H1 (cell line): ENCODE results near the gene AKR7A2. TPM values are rescaled to one million over a fixed set of nuclear protein-coding genes. Genes with fewer than 3 reads are reported as not detected.
A peak's percentile ranks its signal among the peaks of the same experiment; 100 is the strongest.

Experiments
- CTCF ChIA-PET: fragments of 300-600 bp; sonication (Branson Sonifier 250); formaldehyde crosslinking; loops from one replicate; lab custom pipeline; 2021; ENCODE audit not compliant: partially characterized antibody; lab: Charles Lee
- POLR2A ChIA-PET: fragments of 300-600 bp; sonication (Branson Sonifier 250); formaldehyde crosslinking; loops from one replicate; lab custom pipeline; 2021; ENCODE audit warnings: inconsistent platforms; ENCODE audit not compliant: partially characterized antibody; lab: Charles Lee
- DNase-seq, 2 experiments: peaks; one replicate each; pipeline versions ENCODE4 v3.0.0 to v3.0.0-alpha.2; 2010 to 2022; ENCODE audit warnings: low spot score in 2 of 2, low read depth in 1 of 2, mixed read lengths in 1 of 2
- FAIRE-seq: peaks from 2 replicates; lab custom pipeline; 2011; peaks lifted over from hg19 to GRCh38; lab: Jason Lieb, UNC
- H2AFZ ChIP-seq: 2 replicates; pipeline ENCODE4 v1.8.1; 2012; ENCODE audit warnings: low read length, inconsistent platforms
- H2AK5ac ChIP-seq: 2 replicates; pipeline ENCODE4 v1.6.1; 2013; ENCODE audit warnings: low read depth, low read length
- H2BK120ac ChIP-seq: replicated peaks from 2 replicates; pipeline ENCODE3; 2013; ENCODE audit warnings: low read depth, low read length, inconsistent platforms
- H2BK12ac ChIP-seq: 2 replicates; pipeline ENCODE4 v1.6.1; 2013; ENCODE audit warnings: low read depth, low read length
- H2BK15ac ChIP-seq: 2 replicates; pipeline ENCODE4 v1.6.1; 2013; ENCODE audit warnings: low read length
- H2BK20ac ChIP-seq: 2 replicates; pipeline ENCODE4 v1.6.1; 2013; ENCODE audit warnings: low read length
- H2BK5ac ChIP-seq: 2 replicates; pipeline ENCODE4 v1.6.1; 2013; ENCODE audit warnings: low read depth, low read length
- H3K14ac ChIP-seq: 2 replicates; pipeline ENCODE4 v1.6.1; 2013; ENCODE audit warnings: inconsistent platforms; ENCODE audit not compliant: insufficient read length
- H3K18ac ChIP-seq: 2 replicates; pipeline ENCODE4 v1.6.1; 2013; ENCODE audit warnings: low read length; ENCODE audit errors: extremely low read depth
- H3K23ac ChIP-seq: 2 replicates; pipeline ENCODE4 v1.6.1; 2013; ENCODE audit warnings: inconsistent platforms; ENCODE audit not compliant: insufficient read length
- H3K23me2 ChIP-seq: 2 replicates; pipeline ENCODE4 v1.6.1; 2013; ENCODE audit warnings: low read depth, low read length
- H3K27ac ChIP-seq: 2 replicates; pipeline ENCODE4 v1.6.1; 2011; ENCODE audit warnings: low read depth, low read length, inconsistent platforms
- H3K27me3 ChIP-seq, 4 experiments: replicated peaks in 1 of 4; 1 replicate in 1 of 4; 2 replicates in 3 of 4; pipeline versions ENCODE4 v1.6.1 to v1.8.1; 2011 to 2013; ENCODE audit warnings: low read length in 3 of 4, mild to moderate bottlenecking in 3 of 4, inconsistent platforms in 2 of 4, mixed read lengths in 2 of 4, moderate library complexity in 1 of 4; ENCODE audit not compliant: control insufficient read depth in 3 of 4, insufficient read depth in 3 of 4; ENCODE audit errors: extremely low read depth in 1 of 4
- H3K36me3 ChIP-seq, 4 experiments: 2 replicates each; pipeline versions ENCODE4 v1.6.1 to v1.8.1; 2011 to 2013; ENCODE audit warnings: mild to moderate bottlenecking in 4 of 4, low read length in 3 of 4, moderate library complexity in 2 of 4, control low read depth in 1 of 4, inconsistent platforms in 1 of 4; ENCODE audit not compliant: insufficient read depth in 4 of 4, control insufficient read depth in 2 of 4
- H3K4ac ChIP-seq: replicated peaks from 2 replicates; pipeline ENCODE3; 2013; ENCODE audit warnings: low read length, low read depth, mixed read lengths, inconsistent platforms; ENCODE audit not compliant: insufficient read length
- H3K4me1 ChIP-seq, 4 experiments: replicated peaks in 1 of 4; 1 replicate in 1 of 4; 2 replicates in 3 of 4; pipeline versions ENCODE4 v1.6.1 to v1.8.1; 2011 to 2013; ENCODE audit warnings: low read length in 3 of 4, inconsistent platforms in 2 of 4, mixed read lengths in 1 of 4; ENCODE audit not compliant: insufficient read depth in 4 of 4, control insufficient read depth in 3 of 4
- H3K4me2 ChIP-seq, 2 experiments: 2 replicates each; pipeline versions ENCODE4 v1.6.1 to v1.8.1; 2011 to 2013; ENCODE audit warnings: low read depth in 2 of 2, low read length in 2 of 2, control low read depth in 1 of 2, inconsistent platforms in 1 of 2, mild to moderate bottlenecking in 1 of 2; ENCODE audit not compliant: insufficient read depth in 1 of 2
- H3K4me3 ChIP-seq, 4 experiments: fragments of 200-600, 300-600 bp in 1 of 4; sonication (generic), shearing (Covaris generic), sonication (Bioruptor Twin) in 1 of 4; 2 replicates each; pipeline versions ENCODE4 v1.5.1 to v1.8.1; 2011 to 2016; ENCODE audit warnings: low read length in 4 of 4, low read depth in 3 of 4, control low read depth in 2 of 4, inconsistent platforms in 2 of 4, mild to moderate bottlenecking in 2 of 4, mixed read lengths in 1 of 4, moderate library complexity in 1 of 4; ENCODE audit not compliant: insufficient read depth in 2 of 4; ENCODE audit errors: extremely low read depth in 1 of 4
- H3K56ac ChIP-seq: replicated peaks from 2 replicates; pipeline ENCODE3; 2013; ENCODE audit warnings: low read depth, mild to moderate bottlenecking, mixed read lengths, low read length, inconsistent platforms; ENCODE audit not compliant: insufficient read length
- H3K79me1 ChIP-seq: 2 replicates; pipeline ENCODE4 v1.6.1; 2013; ENCODE audit warnings: low read depth, low read length, control low read depth
- H3K79me2 ChIP-seq, 2 experiments: 2 replicates each; pipeline versions ENCODE4 v1.6.1 to v1.8.1; 2012 to 2013; ENCODE audit warnings: low read length in 2 of 2, mild to moderate bottlenecking in 2 of 2, inconsistent platforms in 1 of 2; ENCODE audit not compliant: insufficient read depth in 2 of 2, control insufficient read depth in 1 of 2
- H3K9ac ChIP-seq, 4 experiments: replicated peaks in 1 of 4; 1 replicate in 1 of 4; 2 replicates in 3 of 4; pipeline versions ENCODE4 v1.6.1 to v1.8.1; 2011 to 2013; ENCODE audit warnings: low read depth in 3 of 4, low read length in 3 of 4, control low read depth in 2 of 4, mild to moderate bottlenecking in 2 of 4, moderate library complexity in 2 of 4, inconsistent platforms in 1 of 4; ENCODE audit errors: extremely low read depth in 1 of 4
- H3K9me3 ChIP-seq, 2 experiments: 2 replicates each; pipeline versions ENCODE4 v1.6.1 to v1.8.1; 2012 to 2013; ENCODE audit warnings: mild to moderate bottlenecking in 2 of 2, moderate library complexity in 2 of 2, control low read depth in 1 of 2, inconsistent platforms in 1 of 2, low read depth in 1 of 2, low read length in 1 of 2, mixed read lengths in 1 of 2; ENCODE audit not compliant: insufficient read depth in 2 of 2
- H4K20me1 ChIP-seq, 2 experiments: replicated peaks in 1 of 2; 2 replicates each; pipeline versions ENCODE3 to v1.8.1; 2011 to 2013; ENCODE audit warnings: inconsistent platforms in 2 of 2, low read length in 2 of 2, mild to moderate bottlenecking in 1 of 2; ENCODE audit not compliant: insufficient read depth in 2 of 2, control insufficient read depth in 1 of 2
- H4K5ac ChIP-seq: 2 replicates; pipeline ENCODE4 v1.6.1; 2013; ENCODE audit warnings: low read length, low read depth, mixed read lengths, inconsistent platforms; ENCODE audit not compliant: insufficient read length
- H4K8ac ChIP-seq: 2 replicates; pipeline ENCODE4 v1.8.0; 2013; ENCODE audit warnings: mild to moderate bottlenecking, moderate library complexity, low read length, inconsistent platforms; ENCODE audit not compliant: insufficient read depth; ENCODE audit errors: extremely low read depth
- H4K91ac ChIP-seq: replicated peaks from 2 replicates; pipeline ENCODE3; 2013; ENCODE audit warnings: low read length, mixed read lengths, inconsistent platforms; ENCODE audit not compliant: insufficient read length
- ASH2L ChIP-seq: fragments of 200-600, 300-600 bp; sonication (generic); IDR thresholded peaks from one replicate; pipeline ENCODE4 v1.7.1; 2017; ENCODE audit warnings: low read length
- BACH1 ChIP-seq: IDR thresholded peaks from 2 replicates; pipeline ENCODE4 v1.6.1; 2012; ENCODE audit warnings: low read length, improper control_type of control experiment
- CHD2 ChIP-seq: IDR thresholded peaks from 2 replicates; pipeline ENCODE4 v1.6.1; 2012; ENCODE audit warnings: low read length, improper control_type of control experiment
- KDM4A ChIP-seq: IDR thresholded peaks from one replicate; pipeline ENCODE4 v1.7.1; 2012; ENCODE audit warnings: low read depth, mild to moderate bottlenecking, moderate library complexity, low read length, inconsistent platforms; ENCODE audit not compliant: severe bottlenecking
- KDM5A ChIP-seq: fragments of 200-600 bp; IDR thresholded peaks from 2 replicates; pipeline ENCODE4 v1.7.1; 2012; ENCODE audit warnings: mild to moderate bottlenecking, low read length, inconsistent platforms, mixed read lengths
- POU5F1 ChIP-seq: IDR thresholded peaks from 2 replicates; pipeline ENCODE4 v1.6.1; 2011; ENCODE audit warnings: low read depth, mild to moderate bottlenecking, low read length, moderate library complexity
- RBBP5 ChIP-seq: IDR thresholded peaks from 2 replicates; pipeline ENCODE4 v1.7.1; 2012; ENCODE audit warnings: low read depth, mild to moderate bottlenecking, inconsistent platforms, low read length, moderate library complexity, borderline replicate concordance
- SAP30 ChIP-seq: fragments of 300-600 bp; sonication (generic); IDR thresholded peaks from 2 replicates; pipeline ENCODE4 v1.7.1; 2012; ENCODE audit warnings: low read length, moderate library complexity, mild to moderate bottlenecking, inconsistent platforms; ENCODE audit not compliant: insufficient read depth, insufficient replicate concordance
- TBP ChIP-seq: IDR thresholded peaks from 2 replicates; pipeline ENCODE4 v1.6.1; 2011; ENCODE audit warnings: low read depth, low read length, improper control_type of control experiment
- TEAD4 ChIP-seq: IDR thresholded peaks from 2 replicates; pipeline ENCODE4 v1.6.1; 2012; ENCODE audit warnings: low read depth, low read length, inconsistent platforms, mixed read lengths
- WGBS, 2 experiments: shearing (Covaris generic) in 1 of 2; methylation state at CpG; one replicate each; pipeline versions ENCODE4 v1.1.6 to v1.1.7; 2013 to 2015; ENCODE audit warnings: low lambda C conversion rate in 2 of 2, mixed read lengths in 2 of 2, inconsistent platforms in 1 of 2, low coverage in 1 of 2, missing lambda C conversion rate in 1 of 2; ENCODE audit not compliant: insufficient replicate concordance in 2 of 2, insufficient coverage in 1 of 2, insufficient read length in 1 of 2; ENCODE audit errors: extremely low coverage in 1 of 2, missing lambda C conversion rate in 1 of 2; 5-methylcytosine and 5-hydroxymethylcytosine counted together
- polyA plus RNA-seq, 7 experiments: library from polyadenylated mRNA; depleted of rRNA in 3 of 7; stranded (reverse) in 5 of 7; unstranded in 2 of 7; fragments of >200 nt in 5 of 7; fragments of 200-250 nt in 2 of 7; gene quantifications; 1 replicate in 5 of 7; 2 replicates in 1 of 7; 4 replicates in 1 of 7; pipeline versions ENCODE4 v1.2.1 to v1.2.3, GENCODE V29; 2011 to 2013; ENCODE audit warnings: missing spikeins in 2 of 7, mixed read lengths in 2 of 7
- total RNA-seq: library from RNA; stranded (reverse); fragmentation: NEBNext Ultra II Directional; extraction: Animal tissue kit (Norgen Biotek cat#: 25700); gene quantifications from 2 replicates; pipeline ENCODE4 v1.2.1, GENCODE V29; 2021
- TF ChIP-seq, protein P1 (sequence below): IDR thresholded peaks from 2 replicates; pipeline ENCODE4 v1.6.1; 2012; ENCODE audit warnings: low read length, inconsistent platforms
- TF ChIP-seq, protein P2 (sequence below): IDR thresholded peaks from 2 replicates; pipeline ENCODE4 v1.6.1; 2011; ENCODE audit warnings: low read depth, mild to moderate bottlenecking, low read length; ENCODE audit not compliant: insufficient read depth

AKR7A2 gene
- total and polyA plus RNA-seq, 2 of the 8 experiments (the other 6 are each of a cell fraction or from before 2014, with no cell fraction given), result 32.0 to 48.3 TPM

DNA sequence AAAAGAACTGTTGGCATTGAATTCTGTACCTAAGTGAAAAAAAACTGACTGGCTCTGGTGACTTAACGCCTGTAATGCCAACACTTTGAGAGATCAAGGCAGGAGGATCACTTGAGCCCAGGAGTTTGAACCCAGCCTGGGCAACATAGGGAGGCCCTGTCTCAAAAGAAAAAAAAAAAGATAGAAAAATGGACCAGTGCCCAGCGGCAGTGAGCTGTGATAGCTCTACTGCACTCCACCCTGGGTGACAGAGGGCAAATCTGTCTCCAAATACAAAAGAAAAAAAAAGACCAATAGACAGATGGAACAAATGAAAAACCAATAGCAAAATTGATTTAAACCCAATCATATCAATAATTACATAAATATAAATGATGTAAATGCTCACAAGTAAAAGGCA, 22.7 kb downstream of the AKR7A2 start:
- Histone ChIP-seq H3K4me1 (no peaks in the 10 kb centered on the region), H4K91ac (no peak overlapping the region), H3K79me1 (no peaks in the 10 kb centered on the region), H3K79me2 (no peaks in the 10 kb centered on the region), H3K56ac (no peak overlapping the region), H3K9me3 (peaks cover under 1 to 5% of the 10 kb centered on the region in 2 experiments; a peak in 3 of 4 replicates), H3K14ac (no peak overlapping the region), H2AK5ac (no peak overlapping the region), H2AFZ (0 out of 2 replicates have a peak overlapping the region, but pooled peaks have one; percentile 85), H3K18ac (no peak overlapping the region), H2BK120ac (no peak overlapping the region), H3K23ac (no peak overlapping the region), H3K27me3 (peaks cover 8 to 26% (median 20%) of the 10 kb centered on the region in 4 experiments), H3K36me3 (no peaks in the 10 kb centered on the region), H2BK15ac (no peak overlapping the region), H4K5ac (no peak overlapping the region), H2BK5ac (no peak overlapping the region), H3K23me2 (peaks cover 4% of the 10 kb centered on the region), H4K8ac (no peak overlapping the region), H3K9ac (no peak overlapping the region), H4K20me1 (peaks cover 0 to 3% of the 10 kb centered on the region in 2 experiments), H2BK20ac (no peak overlapping the region), H2BK12ac (no peak overlapping the region), H3K4ac (no peak overlapping the region), H3K4me2 (peak overlapping the region; percentile 64 to 97), H3K4me3 (peak overlapping the region; percentile 31 to 64 (median 51); a peak in 6 of 8 replicates), H3K27ac (no peak overlapping the region)
- 66% methylated on average over 2 of the region's 2 CpGs; no CpG with 5 or more reads in 1 of the 2 experiments for WGBS, 2 experiments
- FAIRE-seq (no peak), DNase-seq (no peak)
- CTCF ChIA-PET, result no interaction called here
- POLR2A ChIA-PET, result interaction anchor here (1.0 to 1.8 kb wide), 5 partner anchors 21 to 77 kb away, joined by 3 to 7 read pairs (median 4); partner anchors contain the start of genes EMC1 and MRTO4
- TF ChIP-seq KDM4A (no peak), TBP (no peak), SAP30 (no peak), TEAD4 (no peak), BACH1 (no peak), RBBP5 (no peak), CHD2 (no peak), POU5F1 (no peak), KDM5A (no peak), ASH2L (no peak)
- TF ChIP-seq, protein P1, sequence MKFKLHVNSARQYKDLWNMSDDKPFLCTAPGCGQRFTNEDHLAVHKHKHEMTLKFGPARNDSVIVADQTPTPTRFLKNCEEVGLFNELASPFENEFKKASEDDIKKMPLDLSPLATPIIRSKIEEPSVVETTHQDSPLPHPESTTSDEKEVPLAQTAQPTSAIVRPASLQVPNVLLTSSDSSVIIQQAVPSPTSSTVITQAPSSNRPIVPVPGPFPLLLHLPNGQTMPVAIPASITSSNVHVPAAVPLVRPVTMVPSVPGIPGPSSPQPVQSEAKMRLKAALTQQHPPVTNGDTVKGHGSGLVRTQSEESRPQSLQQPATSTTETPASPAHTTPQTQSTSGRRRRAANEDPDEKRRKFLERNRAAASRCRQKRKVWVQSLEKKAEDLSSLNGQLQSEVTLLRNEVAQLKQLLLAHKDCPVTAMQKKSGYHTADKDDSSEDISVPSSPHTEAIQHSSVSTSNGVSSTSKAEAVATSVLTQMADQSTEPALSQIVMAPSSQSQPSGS, result no peak
- TF ChIP-seq, protein P2, sequence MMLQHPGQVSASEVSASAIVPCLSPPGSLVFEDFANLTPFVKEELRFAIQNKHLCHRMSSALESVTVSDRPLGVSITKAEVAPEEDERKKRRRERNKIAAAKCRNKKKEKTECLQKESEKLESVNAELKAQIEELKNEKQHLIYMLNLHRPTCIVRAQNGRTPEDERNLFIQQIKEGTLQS, result no peak
